KMS-11 (cell line): Measurements from ENCODE around the gene UBTD1.

Source experiments
- H2AFZ ChIP-seq: fragments of 200-600 bp; sonication (generic); 2 replicates; pipeline ENCODE4 v1.6.1; 2016; ENCODE audit warnings: antibody characterized with exemption, mixed run types, low read depth
- H3K27ac ChIP-seq: fragments of 200-600 bp; sonication (generic); 2 replicates; pipeline ENCODE4 v1.6.1; 2016; ENCODE audit warnings: mild to moderate bottlenecking, mixed run types
- H3K27me3 ChIP-seq: fragments of 200-600 bp; sonication (generic); 2 replicates; pipeline ENCODE4 v1.6.1; 2017; ENCODE audit warnings: mild to moderate bottlenecking, low read depth, mixed run types, moderate library complexity; ENCODE audit not compliant: insufficient read depth
- H3K36me3 ChIP-seq: fragments of 200-600 bp; sonication (generic); 2 replicates; pipeline ENCODE4 v1.6.1; 2017; ENCODE audit warnings: mild to moderate bottlenecking, mixed run types; ENCODE audit not compliant: insufficient read depth
- H3K4me1 ChIP-seq: fragments of 200-600 bp; sonication (generic); 2 replicates; pipeline ENCODE4 v1.6.1; 2016; ENCODE audit warnings: mild to moderate bottlenecking, low read depth, mixed run types; ENCODE audit not compliant: poor library complexity, severe bottlenecking
- H3K4me2 ChIP-seq: fragments of 200-600 bp; sonication (generic); 2 replicates; pipeline ENCODE4 v1.7.0; 2016; ENCODE audit warnings: mild to moderate bottlenecking, mixed run types
- H3K4me3 ChIP-seq: fragments of 200-600 bp; sonication (generic); IDR thresholded peaks from 2 replicates; pipeline ENCODE4 v1.6.1; 2017; ENCODE audit warnings: low read depth, low read length, mixed read lengths; ENCODE audit not compliant: insufficient read depth
- H3K79me2 ChIP-seq: fragments of 200-600 bp; sonication (generic); 2 replicates; pipeline ENCODE4 v1.6.1; 2016; ENCODE audit warnings: low read depth, mixed run types; ENCODE audit not compliant: insufficient read depth
- H3K9ac ChIP-seq: fragments of 200-600 bp; sonication (generic); 2 replicates; pipeline ENCODE4 v1.6.1; 2016; ENCODE audit warnings: mild to moderate bottlenecking, mixed run types
- H4K20me1 ChIP-seq: fragments of 200-600 bp; sonication (generic); 2 replicates; pipeline ENCODE4 v1.6.1; 2016; ENCODE audit warnings: mild to moderate bottlenecking, mixed run types; ENCODE audit not compliant: insufficient read depth
- TF ChIP-seq, protein P1 (sequence below): fragments of 200-600 bp; sonication (generic); conservative IDR thresholded peaks from 2 replicates; pipeline ENCODE4 v1.6.1; 2017; ENCODE audit warnings: low read depth, mild to moderate bottlenecking, antibody characterized with exemption, low read length, moderate library complexity, mixed read lengths

UBTD1 gene

DNA sequence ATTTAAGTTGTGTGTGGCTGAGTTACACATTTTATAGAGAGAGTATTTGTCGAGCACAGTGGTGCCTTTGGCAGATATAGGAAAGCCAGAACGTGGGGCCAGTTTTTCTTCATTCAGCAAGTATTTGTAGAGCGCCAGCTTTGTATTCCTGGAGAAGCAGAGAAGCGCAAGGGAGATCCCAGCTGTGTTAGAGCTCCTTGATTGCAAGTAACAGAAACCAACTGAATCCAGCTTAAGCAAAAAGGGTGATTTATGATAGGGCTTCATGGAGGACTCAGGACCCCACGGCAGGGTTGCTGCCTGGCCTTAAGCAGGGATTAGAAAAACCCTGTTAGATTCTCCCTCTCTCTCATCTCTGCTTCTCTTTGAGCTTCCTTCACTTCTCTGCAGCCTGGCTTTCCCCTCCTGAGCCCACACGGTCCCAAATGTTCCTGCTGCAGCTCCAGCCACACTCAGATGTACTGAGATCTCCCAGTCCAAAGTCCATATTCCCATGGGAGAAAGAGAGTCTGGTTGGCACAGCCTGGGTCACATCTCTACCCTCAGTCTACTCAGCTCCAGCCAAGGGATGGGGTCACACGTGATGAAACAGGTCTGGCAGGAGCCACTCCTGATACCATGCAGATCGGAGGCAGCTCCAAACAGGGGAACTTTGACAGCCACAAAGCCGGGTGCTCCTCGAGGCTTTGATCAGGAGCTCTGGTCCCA is 16.7 kb downstream of the UBTD1 start:
- Histone ChIP-seq H3K4me3 (no peak overlapping the region), H3K4me1 (no peaks in the 10 kb centered on the region), H3K27ac (no peak overlapping the region), H3K4me2 (no peak overlapping the region), H3K79me2 (no peaks in the 10 kb centered on the region), H3K36me3 (no peaks in the 10 kb centered on the region), H2AFZ (no peak overlapping the region), H3K27me3 (no peaks in the 10 kb centered on the region), H4K20me1 (no peaks in the 10 kb centered on the region), H3K9ac (no peak overlapping the region)
- TF ChIP-seq, protein P1, sequence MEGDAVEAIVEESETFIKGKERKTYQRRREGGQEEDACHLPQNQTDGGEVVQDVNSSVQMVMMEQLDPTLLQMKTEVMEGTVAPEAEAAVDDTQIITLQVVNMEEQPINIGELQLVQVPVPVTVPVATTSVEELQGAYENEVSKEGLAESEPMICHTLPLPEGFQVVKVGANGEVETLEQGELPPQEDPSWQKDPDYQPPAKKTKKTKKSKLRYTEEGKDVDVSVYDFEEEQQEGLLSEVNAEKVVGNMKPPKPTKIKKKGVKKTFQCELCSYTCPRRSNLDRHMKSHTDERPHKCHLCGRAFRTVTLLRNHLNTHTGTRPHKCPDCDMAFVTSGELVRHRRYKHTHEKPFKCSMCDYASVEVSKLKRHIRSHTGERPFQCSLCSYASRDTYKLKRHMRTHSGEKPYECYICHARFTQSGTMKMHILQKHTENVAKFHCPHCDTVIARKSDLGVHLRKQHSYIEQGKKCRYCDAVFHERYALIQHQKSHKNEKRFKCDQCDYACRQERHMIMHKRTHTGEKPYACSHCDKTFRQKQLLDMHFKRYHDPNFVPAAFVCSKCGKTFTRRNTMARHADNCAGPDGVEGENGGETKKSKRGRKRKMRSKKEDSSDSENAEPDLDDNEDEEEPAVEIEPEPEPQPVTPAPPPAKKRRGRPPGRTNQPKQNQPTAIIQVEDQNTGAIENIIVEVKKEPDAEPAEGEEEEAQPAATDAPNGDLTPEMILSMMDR, result no peak

GRCh38 chr10:97517096-97517750 is 18.5 kb downstream of the UBTD1 start:
- H3K79me2 ChIP-seq, result no peaks in the 10 kb centered on the region

GRCh38 chr10:97517778-97518300 is 19.1 kb downstream of the UBTD1 start:
- Histone ChIP-seq H4K20me1 (no peaks in the 10 kb centered on the region), H2AFZ (no peak overlapping the region), H3K4me2 (no peak overlapping the region), H3K27ac (no peak overlapping the region), H3K4me1 (no peaks in the 10 kb centered on the region), H3K79me2 (no peaks in the 10 kb centered on the region), H3K4me3 (no peak overlapping the region), H3K9ac (no peak overlapping the region), H3K27me3 (no peaks in the 10 kb centered on the region), H3K36me3 (no peaks in the 10 kb centered on the region)
- TF ChIP-seq, protein P1, result no peak

More at GRCh38 chr10:97517096-97517750, 18.5 kb downstream of the UBTD1 start:
- Histone ChIP-seq H3K4me3 (no peak overlapping the region), H4K20me1 (no peaks in the 10 kb centered on the region), H3K9ac (no peak overlapping the region), H3K27me3 (no peaks in the 10 kb centered on the region), H3K27ac (no peak overlapping the region), H3K36me3 (no peaks in the 10 kb centered on the region), H3K4me1 (no peaks in the 10 kb centered on the region), H3K4me2 (no peak overlapping the region), H2AFZ (no peak overlapping the region)
- TF ChIP-seq, protein P1, result no peak

GRCh38 chr10:97518301-97519043 is 19.7 kb downstream of the UBTD1 start:
- no peak overlapping the region for H3K4me2 ChIP-seq
- H3K4me3 ChIP-seq, result no peak overlapping the region
- H3K79me2 ChIP-seq, result no peaks in the 10 kb centered on the region
- no peak overlapping the region for H3K27ac ChIP-seq
- no peaks in the 10 kb centered on the region for H4K20me1 ChIP-seq
- H3K27me3 ChIP-seq, result no peaks in the 10 kb centered on the region
- no peak overlapping the region for H2AFZ ChIP-seq
- TF ChIP-seq, protein P1, result no peak
- H3K36me3 ChIP-seq, result no peaks in the 10 kb centered on the region
- H3K4me1 ChIP-seq, result no peaks in the 10 kb centered on the region
- no peak overlapping the region for H3K9ac ChIP-seq
